ENCODE measurements around the gene NTM.

Gene NTM

DNA sequence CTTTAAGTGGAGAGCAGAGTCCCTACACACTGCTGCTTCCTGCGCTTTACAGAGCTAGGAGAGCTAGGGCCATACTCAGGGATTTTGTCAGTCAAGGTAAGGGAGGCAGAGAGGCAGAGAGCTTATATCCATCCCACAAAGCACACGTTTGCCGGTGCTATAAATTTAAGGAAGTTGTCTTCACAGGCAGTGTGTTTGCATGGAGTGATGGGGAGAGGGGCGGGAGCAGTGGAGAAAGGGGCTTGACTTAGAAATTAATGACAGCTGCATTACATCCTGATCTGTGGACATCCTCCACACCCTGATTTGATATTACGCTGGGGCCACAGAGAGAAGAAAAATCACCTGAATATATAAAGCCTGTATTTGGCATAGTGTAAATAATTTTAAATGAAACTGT, 84.1 kb downstream of the NTM start:
- no peak for DNase-seq (ENCODE audit: low read depth)
- TF ChIP-seq, protein P1, sequence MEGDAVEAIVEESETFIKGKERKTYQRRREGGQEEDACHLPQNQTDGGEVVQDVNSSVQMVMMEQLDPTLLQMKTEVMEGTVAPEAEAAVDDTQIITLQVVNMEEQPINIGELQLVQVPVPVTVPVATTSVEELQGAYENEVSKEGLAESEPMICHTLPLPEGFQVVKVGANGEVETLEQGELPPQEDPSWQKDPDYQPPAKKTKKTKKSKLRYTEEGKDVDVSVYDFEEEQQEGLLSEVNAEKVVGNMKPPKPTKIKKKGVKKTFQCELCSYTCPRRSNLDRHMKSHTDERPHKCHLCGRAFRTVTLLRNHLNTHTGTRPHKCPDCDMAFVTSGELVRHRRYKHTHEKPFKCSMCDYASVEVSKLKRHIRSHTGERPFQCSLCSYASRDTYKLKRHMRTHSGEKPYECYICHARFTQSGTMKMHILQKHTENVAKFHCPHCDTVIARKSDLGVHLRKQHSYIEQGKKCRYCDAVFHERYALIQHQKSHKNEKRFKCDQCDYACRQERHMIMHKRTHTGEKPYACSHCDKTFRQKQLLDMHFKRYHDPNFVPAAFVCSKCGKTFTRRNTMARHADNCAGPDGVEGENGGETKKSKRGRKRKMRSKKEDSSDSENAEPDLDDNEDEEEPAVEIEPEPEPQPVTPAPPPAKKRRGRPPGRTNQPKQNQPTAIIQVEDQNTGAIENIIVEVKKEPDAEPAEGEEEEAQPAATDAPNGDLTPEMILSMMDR (IDR thresholded peaks at IDR 0.05; ENCODE audit: insufficient read depth, low read depth, low read length, missing control alignments), result no peak
- H3K4me3 ChIP-seq (ENCODE audit: low read depth, low read length), result no peak overlapping the region

DNA sequence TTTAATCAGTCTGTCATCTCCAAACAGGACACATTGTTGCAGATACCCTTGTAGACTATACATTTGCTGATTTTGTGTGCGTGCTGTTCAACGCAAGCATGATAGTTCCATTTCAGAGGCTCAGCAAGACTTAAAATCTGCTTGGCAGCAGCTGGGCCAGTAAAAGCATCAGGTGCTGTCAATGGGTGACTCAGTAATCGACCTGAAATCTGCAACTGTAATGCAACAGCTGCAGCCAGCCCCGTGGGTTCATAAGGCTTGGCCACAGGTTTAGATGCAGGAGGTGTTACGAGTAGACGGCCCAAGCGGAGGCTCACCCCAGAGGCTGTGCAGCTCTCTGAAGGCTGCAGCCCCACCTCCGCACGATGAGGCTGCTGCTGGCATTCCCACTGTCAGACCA, 84.6 kb downstream of the NTM start:
- no peak overlapping the region for H3K4me3 ChIP-seq (ENCODE audit: low read depth, low read length)
- TF ChIP-seq, protein P1 (IDR thresholded peaks at IDR 0.05; ENCODE audit: insufficient read depth, low read depth, low read length, missing control alignments), result no peak
- no peak for DNase-seq (ENCODE audit: low read depth)

DNA sequence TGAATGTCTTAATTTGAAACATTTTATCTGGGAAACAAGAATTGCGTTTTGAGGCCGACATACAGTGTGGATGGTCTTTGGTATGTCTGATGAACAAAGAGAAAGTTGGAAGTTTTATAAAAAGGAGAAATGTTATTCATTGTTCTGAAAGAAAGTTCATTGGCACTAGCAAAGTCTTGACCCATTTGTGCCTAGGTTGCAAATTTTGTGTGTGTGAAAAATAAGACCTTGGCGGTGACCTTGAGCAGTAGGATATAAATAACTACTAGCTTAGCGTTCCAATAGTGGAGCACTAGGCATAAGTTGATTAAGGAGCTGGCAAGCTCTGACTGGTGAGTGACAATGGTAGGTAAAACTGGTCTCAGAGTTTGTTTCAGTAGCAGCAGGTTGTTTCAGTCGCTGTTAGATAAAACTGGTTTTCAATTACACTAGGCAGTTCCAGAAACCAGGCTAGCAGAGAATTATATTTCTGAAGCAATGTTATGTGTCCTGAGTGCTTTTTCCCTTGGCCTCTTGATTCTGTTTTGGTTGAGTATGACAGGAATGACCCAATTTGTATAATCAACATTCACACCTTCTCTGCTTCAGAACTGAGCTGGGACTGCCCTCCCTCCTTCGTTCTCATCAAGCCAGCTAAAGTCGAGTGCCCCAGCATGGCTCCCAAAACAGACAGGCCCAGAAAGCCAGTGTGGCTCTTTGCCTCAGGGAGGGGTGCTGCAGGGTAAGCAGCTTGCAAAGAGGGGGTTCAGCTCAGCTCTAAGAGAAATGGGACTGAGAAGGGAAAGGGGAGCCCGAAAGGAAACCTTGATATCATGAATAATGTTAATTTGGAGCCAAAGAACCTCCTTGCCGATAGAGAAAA, 85.7 kb downstream of the NTM start:
- no peak for DNase-seq (ENCODE audit: low read depth)
- TF ChIP-seq, protein P1 (IDR thresholded peaks at IDR 0.05; ENCODE audit: insufficient read depth, low read depth, low read length, missing control alignments), result no peak
- no peak overlapping the region for H3K4me3 ChIP-seq (ENCODE audit: low read depth, low read length)

DNA sequence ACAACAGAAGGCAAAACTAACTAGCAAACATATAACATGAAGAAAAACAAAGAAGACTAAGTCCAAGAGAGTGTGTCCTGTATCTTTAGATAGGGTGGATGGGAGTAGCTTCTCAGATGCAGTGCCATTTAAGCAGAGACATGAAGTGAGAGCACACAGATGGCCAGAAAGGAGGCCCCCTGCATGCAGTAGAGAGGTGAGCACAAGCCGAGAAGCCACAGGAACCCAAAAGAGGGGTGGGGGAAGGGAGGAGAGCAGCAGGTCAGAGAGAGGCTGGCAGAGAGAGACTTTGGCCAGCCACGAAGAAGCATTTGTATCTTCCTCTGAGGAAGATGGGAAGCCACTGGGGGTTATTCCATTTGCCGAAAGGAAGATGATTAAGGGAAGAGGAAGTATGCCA, 86.7 kb downstream of the NTM start:
- DNase-seq (ENCODE audit: low read depth), result no peak
- no peak overlapping the region for H3K4me3 ChIP-seq (ENCODE audit: low read depth, low read length)
- TF ChIP-seq, protein P1 (IDR thresholded peaks at IDR 0.05; ENCODE audit: insufficient read depth, low read depth, low read length, missing control alignments), result no peak

DNA sequence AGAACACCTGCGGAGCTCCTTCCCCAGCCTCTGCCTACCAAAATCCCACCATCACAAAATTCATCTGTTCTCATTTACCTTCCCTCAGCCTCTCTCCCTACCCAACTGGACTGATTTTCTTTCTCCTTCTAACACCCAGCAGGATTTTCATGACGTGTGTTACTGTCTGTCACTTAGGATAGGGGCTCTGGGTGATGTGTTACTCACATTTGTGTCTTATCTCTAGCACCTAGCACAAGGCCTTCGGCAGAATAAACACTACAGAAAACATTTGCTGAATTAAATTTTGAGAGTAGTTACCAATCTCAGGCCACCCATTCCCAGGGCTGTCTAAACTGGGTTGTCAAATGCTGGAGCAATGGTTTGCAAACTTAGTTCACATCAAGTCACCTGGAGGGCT, 88.0 kb downstream of the NTM start:
- no peak overlapping the region for H3K4me3 ChIP-seq (ENCODE audit: low read depth, low read length)
- no peak for DNase-seq (ENCODE audit: low read depth)
- TF ChIP-seq, protein P1 (IDR thresholded peaks at IDR 0.05; ENCODE audit: insufficient read depth, low read depth, low read length, missing control alignments), result no peak

DNA sequence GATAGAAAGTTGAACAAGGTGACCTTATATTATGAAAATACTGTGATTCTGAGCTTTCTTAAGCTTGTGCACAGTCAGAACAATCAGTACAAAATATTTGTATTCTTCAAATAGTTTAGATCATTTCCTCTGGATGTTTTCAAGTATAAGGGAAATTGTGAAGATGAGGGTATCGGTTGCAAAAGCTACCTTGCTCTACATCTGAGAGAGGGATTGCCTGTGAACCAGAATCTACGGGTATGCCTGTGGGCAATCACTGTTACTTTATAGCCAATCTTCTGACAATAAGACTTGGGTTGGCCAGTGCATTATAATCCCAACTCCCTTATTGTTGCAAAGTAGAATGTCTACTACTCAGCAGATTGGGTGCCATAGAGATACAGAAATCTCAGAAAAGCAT, 90.5 kb downstream of the NTM start:
- H3K4me3 ChIP-seq (ENCODE audit: low read depth, low read length), result no peak overlapping the region
- TF ChIP-seq, protein P1 (IDR thresholded peaks at IDR 0.05; ENCODE audit: insufficient read depth, low read depth, low read length, missing control alignments), result no peak
- no peak for DNase-seq (ENCODE audit: low read depth)

DNA sequence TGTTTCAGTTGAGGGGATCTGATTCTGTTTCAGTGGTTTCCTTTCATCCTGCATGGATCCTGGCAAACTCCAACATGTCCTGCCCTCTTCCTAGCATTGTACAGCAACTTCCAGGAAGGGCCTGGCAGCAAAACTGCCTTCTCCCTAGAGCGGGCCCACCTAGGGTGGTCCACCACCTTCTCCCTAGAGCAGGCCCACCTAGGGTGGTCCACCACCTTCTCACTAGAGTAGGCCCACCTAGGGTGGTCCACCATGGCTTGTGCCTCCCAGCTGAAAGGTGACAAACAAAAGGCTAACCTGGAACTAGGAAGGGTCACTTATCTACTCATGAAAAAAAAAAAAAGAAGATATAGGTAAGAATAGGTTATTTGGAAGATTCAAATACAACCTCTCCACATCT, 92.2 kb downstream of the NTM start:
- TF ChIP-seq, protein P1 (IDR thresholded peaks at IDR 0.05; ENCODE audit: insufficient read depth, low read depth, low read length, missing control alignments), result no peak
- no peak for DNase-seq (ENCODE audit: low read depth)
- H3K4me3 ChIP-seq (ENCODE audit: low read depth, low read length), result no peak overlapping the region

Data from GM12865 (cell line).